Measurements from ENCODE around the gene NCOA7. TPM values are rescaled to one million over a fixed set of nuclear protein-coding genes. Genes with fewer than 3 reads are reported as not detected.

The NCOA7 gene
- total and polyA plus RNA-seq, 2 of the 8 experiments (the other 6 are each of a cell fraction or from before 2014, with no cell fraction given): 2.6 to 10.7 TPM

GRCh38 chr6:125886914-125887313 lies 96.2 kb downstream of the NCOA7 start:
- Histone ChIP-seq H2AK5ac (ENCODE audit: low read depth, low read length) (no peak overlapping the region), H3K79me1 (ENCODE audit: low read depth, low read length) (no peaks in the 10 kb centered on the region), H3K56ac (replicated peaks; ENCODE audit: insufficient read length, low read depth, low read length) (no peak overlapping the region), H2AFZ (ENCODE audit: low read length) (no peak overlapping the region), H2BK5ac (ENCODE audit: low read depth, low read length) (no peak overlapping the region), H4K91ac (replicated peaks; ENCODE audit: insufficient read length, low read length) (no peak overlapping the region), H4K20me1 (replicated peaks in 1 of 2; ENCODE audit: control insufficient read depth in 1 of 2, insufficient read depth in 2 of 2, low read length in 2 of 2) (no peaks in the 10 kb centered on the region), H3K23ac (ENCODE audit: insufficient read length) (no peak overlapping the region), H4K5ac (ENCODE audit: insufficient read length, low read depth, low read length) (no peak overlapping the region), H2BK12ac (ENCODE audit: low read depth, low read length) (no peak overlapping the region), H2BK120ac (replicated peaks; ENCODE audit: low read depth, low read length) (no peak overlapping the region), H3K27me3 (replicated peaks in 1 of 4; ENCODE audit: control insufficient read depth in 3 of 4, extremely low read depth in 1 of 4, insufficient read depth in 3 of 4, low read length in 3 of 4) (no peaks in the 10 kb centered on the region), H3K79me2 (ENCODE audit: control insufficient read depth in 1 of 2, insufficient read depth in 2 of 2, low read length in 2 of 2) (no peaks in the 10 kb centered on the region), H3K4me3 (ENCODE audit: extremely low read depth in 1 of 4, insufficient read depth in 2 of 4, low read depth in 3 of 4, low read length in 4 of 4) (no peak overlapping the region), H3K4ac (replicated peaks; ENCODE audit: insufficient read length, low read depth, low read length) (no peak overlapping the region), H4K8ac (ENCODE audit: extremely low read depth, insufficient read depth, low read length) (no peak overlapping the region), H2BK20ac (ENCODE audit: low read length) (no peak overlapping the region), H3K27ac (ENCODE audit: low read depth, low read length) (no peak overlapping the region), H3K9me3 (ENCODE audit: insufficient read depth in 2 of 2, low read depth in 1 of 2, low read length in 1 of 2) (no peaks in the 10 kb centered on the region), H3K9ac (replicated peaks in 1 of 4; ENCODE audit: extremely low read depth in 1 of 4, low read depth in 3 of 4, low read length in 3 of 4) (no peak overlapping the region), H3K36me3 (ENCODE audit: control insufficient read depth in 2 of 4, insufficient read depth in 4 of 4, low read length in 3 of 4) (no peaks in the 10 kb centered on the region; a peak in 1 of 8 replicates), H3K4me2 (ENCODE audit: insufficient read depth in 1 of 2, low read depth in 2 of 2, low read length in 2 of 2) (no peak overlapping the region), H2BK15ac (ENCODE audit: low read length) (no peak overlapping the region), H3K23me2 (ENCODE audit: low read depth, low read length) (no peaks in the 10 kb centered on the region; the same call in 1 of the 2 replicates), H3K14ac (ENCODE audit: insufficient read length) (no peak overlapping the region), H3K4me1 (replicated peaks in 1 of 4; ENCODE audit: control insufficient read depth in 3 of 4, insufficient read depth in 4 of 4, low read length in 3 of 4) (no peaks in the 10 kb centered on the region), H3K18ac (ENCODE audit: extremely low read depth, low read length) (no peak overlapping the region)
- ChIA-PET CTCF (ENCODE audit: partially characterized antibody) (interaction anchor here (0.9 to 1.2 kb wide), 2 partner anchors 19 to 29 kb away, joined by 3 to 5 read pairs; no protein-coding TSS in a partner anchor), POLR2A (ENCODE audit: partially characterized antibody) (no interaction called here)
- WGBS, 2 experiments (ENCODE audit: extremely low coverage in 1 of 2, insufficient coverage in 1 of 2, insufficient read length in 1 of 2, insufficient replicate concordance in 2 of 2, low coverage in 1 of 2, low lambda C conversion rate in 2 of 2, missing lambda C conversion rate in 1 of 2): 83% methylated on average over 2 of the region's 2 CpGs; no CpG with 5 or more reads in 1 of the 2 experiments
- no peak for FAIRE-seq
- no peak for TF ChIP-seq CEBPB (IDR thresholded peaks at IDR 0.05; ENCODE audit: low read depth, low read length)
- TF ChIP-seq RAD21 (IDR thresholded peaks at IDR 0.05 in 1 of 2, conservative IDR thresholded peaks at IDR 0.05 in 1 of 2; ENCODE audit: low read depth in 2 of 2, low read length in 2 of 2): no peak
- no peak for TF ChIP-seq PHF8 (conservative IDR thresholded peaks at IDR 0.05; ENCODE audit: low read depth, low read length)
- no peak for TF ChIP-seq JUN (IDR thresholded peaks at IDR 0.05; ENCODE audit: low read depth, low read length)
- TF ChIP-seq EZH2 (IDR thresholded peaks at IDR 0.05; ENCODE audit: low read depth, low read length, severe bottlenecking): no peak
- TF ChIP-seq KDM4A (IDR thresholded peaks at IDR 0.05; ENCODE audit: low read depth, low read length, severe bottlenecking): no peak
- no peak for TF ChIP-seq SRF (IDR thresholded peaks at IDR 0.05; ENCODE audit: low read depth, low read length)
- no peak for TF ChIP-seq RBBP5 (IDR thresholded peaks at IDR 0.05; ENCODE audit: borderline replicate concordance, low read depth, low read length)
- TF ChIP-seq TBP (IDR thresholded peaks at IDR 0.05; ENCODE audit: low read depth, low read length): no peak
- TF ChIP-seq MAX (IDR thresholded peaks at IDR 0.05): no peak
- no peak for TF ChIP-seq SIN3A (conservative IDR thresholded peaks at IDR 0.05 in 1 of 2, IDR thresholded peaks at IDR 0.05 in 1 of 2; ENCODE audit: low read depth in 1 of 2, low read length in 2 of 2)
- no peak for TF ChIP-seq TAF7 (optimal IDR thresholded peaks at IDR 0.05; ENCODE audit: borderline replicate concordance, low read depth, low read length)
- TF ChIP-seq SIRT6 (IDR thresholded peaks at IDR 0.05; ENCODE audit: low read length): no peak
- DNase-seq (ENCODE audit: low read depth in 1 of 2, low spot score in 2 of 2): no peak
